B cell (primary cell): ENCODE results near the gene TNXB. TPM values are rescaled to one million over a fixed set of nuclear protein-coding genes. Genes with fewer than 3 reads are reported as not detected.

Experiments used
- ATAC-seq: fragments of 200-7000 bp; cut with Tn5 transposase; one replicate; pipeline ENCODE4 v1.10.0; 2021; ENCODE audit warnings: low read depth, mild to moderate bottlenecking, moderate number of reproducible peaks, moderate library complexity
- CTCF ChIA-PET: fragments of 350-600 bp; sonication (Branson Sonifier 250); formaldehyde crosslinking; loops from one replicate; lab custom pipeline; 2021; ENCODE audit warnings: antibody characterized with exemption, inconsistent platforms; lab: Charles Lee
- POLR2A ChIA-PET: fragments of 350-600 bp; sonication (Branson Sonifier 250); formaldehyde crosslinking; loops from one replicate; lab custom pipeline; 2021; ENCODE audit warnings: antibody characterized with exemption; lab: Charles Lee
- DNase-seq: peaks from one replicate; pipeline ENCODE4 v3.0.0; 2013
- H2AFZ ChIP-seq: 2 replicates; pipeline ENCODE4 v1.6.1; 2012; ENCODE audit warnings: mild to moderate bottlenecking, low read depth, low read length; ENCODE audit not compliant: insufficient read depth, poor library complexity, severe bottlenecking
- H3K27ac ChIP-seq, 2 donors: 1 replicate in 1 of 2; 2 replicates in 1 of 2; pipeline ENCODE4 v1.5.1; 2012 to 2013; ENCODE audit warnings: low read length in 2 of 2, mild to moderate bottlenecking in 2 of 2, moderate library complexity in 1 of 2
- H3K27me3 ChIP-seq, 4 experiments: fragments of 200-600 bp in 1 of 4; sonication (generic) in 1 of 4; replicated peaks in 1 of 4; 1 replicate in 2 of 4; 2 replicates in 2 of 4; pipeline versions ENCODE4 v1.6.1 to v1.7.0; 2013 to 2016; ENCODE audit warnings: low read length in 3 of 4, mild to moderate bottlenecking in 2 of 4, mixed read lengths in 1 of 4, moderate library complexity in 1 of 4; ENCODE audit not compliant: insufficient read depth in 4 of 4, control insufficient read depth in 3 of 4; ENCODE audit errors: control extremely low read depth in 1 of 4
- H3K36me3 ChIP-seq, 2 experiments: replicated peaks in 1 of 2; 1 replicate in 1 of 2; 2 replicates in 1 of 2; pipeline versions ENCODE4 v1.6.1 to v1.7.1; 2013; ENCODE audit warnings: low read length in 1 of 2; ENCODE audit not compliant: insufficient read depth in 2 of 2, control insufficient read depth in 1 of 2; ENCODE audit errors: control extremely low read depth in 1 of 2, extremely low read depth in 1 of 2
- H3K4me1 ChIP-seq, 2 donors: fragments of 200-600 bp in 1 of 2; sonication (generic) in 1 of 2; 1 replicate in 1 of 2; 2 replicates in 1 of 2; pipeline versions ENCODE4 v1.5.1 to v1.6.1; 2013 to 2017; ENCODE audit warnings: low read length in 2 of 2; ENCODE audit not compliant: control insufficient read depth in 2 of 2, insufficient read depth in 2 of 2
- H3K4me2 ChIP-seq: replicated peaks from 2 replicates; pipeline ENCODE3; 2012; ENCODE audit warnings: mild to moderate bottlenecking, low read depth, low read length; ENCODE audit not compliant: poor library complexity, severe bottlenecking
- H3K4me3 ChIP-seq, 5 experiments: fragments of 200-600 bp in 1 of 5; sonication (generic) in 1 of 5; 1 replicate in 3 of 5; 2 replicates in 2 of 5; pipeline versions ENCODE4 v1.5.1 to v1.7.0; 2011 to 2016; ENCODE audit warnings: low read length in 4 of 5, mild to moderate bottlenecking in 4 of 5, low read depth in 2 of 5, control low read depth in 1 of 5, moderate library complexity in 1 of 5; ENCODE audit not compliant: insufficient read depth in 1 of 5; ENCODE audit errors: control extremely low read depth in 1 of 5, extremely low read depth in 1 of 5
- H3K79me2 ChIP-seq: fragments of 200-600 bp; sonication (generic); one replicate; pipeline ENCODE4 v1.6.0; 2016; ENCODE audit warnings: low read length; ENCODE audit not compliant: control insufficient read depth, insufficient read depth
- H3K9ac ChIP-seq: fragments of 200-600 bp; sonication (generic); 2 replicates; pipeline ENCODE4 v1.6.1; 2017; ENCODE audit warnings: mild to moderate bottlenecking, low read length, moderate library complexity
- H3K9me3 ChIP-seq, 3 donors: one replicate each; pipeline versions ENCODE4 v1.6.1 to v1.7.1; 2013; ENCODE audit warnings: low read length in 2 of 3; ENCODE audit not compliant: control insufficient read depth in 2 of 3, insufficient read depth in 1 of 3; ENCODE audit errors: control extremely low read depth in 1 of 3
- H4K20me1 ChIP-seq: 2 replicates; pipeline ENCODE4 v1.6.0; 2012; ENCODE audit warnings: mild to moderate bottlenecking, low read length; ENCODE audit not compliant: insufficient read depth, control insufficient read depth, poor library complexity, severe bottlenecking
- H3K27ac Mint-ChIP-seq: one replicate; pipeline ENCODE4 v1.8.0; 2021; ENCODE audit warnings: mixed read lengths
- H3K27me3 Mint-ChIP-seq: one replicate; pipeline ENCODE4 v1.8.0; 2021; ENCODE audit warnings: mixed read lengths
- H3K4me1 Mint-ChIP-seq: one replicate; pipeline ENCODE4 v1.8.0; 2021; ENCODE audit warnings: mixed read lengths
- H3K4me3 Mint-ChIP-seq: one replicate; pipeline ENCODE4 v1.8.0; 2021; ENCODE audit warnings: mixed read lengths
- H3K9me3 Mint-ChIP-seq: one replicate; pipeline ENCODE4 v1.8.0; 2022; ENCODE audit warnings: mixed read lengths; ENCODE audit not compliant: insufficient read depth
- EZH2 ChIP-seq: IDR thresholded peaks from 2 replicates; pipeline ENCODE4 v1.6.1; 2012; ENCODE audit warnings: borderline replicate concordance, low read depth, mild to moderate bottlenecking, moderate library complexity, low read length; ENCODE audit not compliant: insufficient read depth, poor library complexity, severe bottlenecking
- WGBS: methylation state at CpG from one replicate; pipeline ENCODE4 v1.1.5; 2013; ENCODE audit warnings: missing lambda C conversion rate; ENCODE audit not compliant: insufficient coverage; 5-methylcytosine and 5-hydroxymethylcytosine counted together
- intact Hi-C: fragments of 100-400 bp; cut with micrococcal nuclease; formaldehyde crosslinking; loops from one replicate; pipeline ENCODE4 v1.10.0; 2022
- polyA plus RNA-seq: library from polyadenylated mRNA; depleted of rRNA; stranded (reverse); fragments of >200 nt; gene quantifications from 2 replicates; pipeline ENCODE4 v1.2.3, GENCODE V29; 2012
- total RNA-seq, 2 donors: library from RNA; stranded (reverse); fragments of 120-200 nt in 1 of 2; gene quantifications; 1 replicate in 1 of 2; 2 replicates in 1 of 2; pipeline versions ENCODE4 v1.2.3 to v1.2.4, GENCODE V29; 2013 to 2022
- TF ChIP-seq, protein P1 (sequence below): fragments of 200-600 bp; IDR thresholded peaks from one replicate; pipeline ENCODE4 v1.8.0; 2022; ENCODE audit warnings: antibody characterized with exemption, mild to moderate bottlenecking

Gene TNXB
- total and polyA plus RNA-seq, 2 donors (not counting 1 experiment from before 2014, with no cell fraction given) = 1.4 to 19.0 TPM

DNA sequence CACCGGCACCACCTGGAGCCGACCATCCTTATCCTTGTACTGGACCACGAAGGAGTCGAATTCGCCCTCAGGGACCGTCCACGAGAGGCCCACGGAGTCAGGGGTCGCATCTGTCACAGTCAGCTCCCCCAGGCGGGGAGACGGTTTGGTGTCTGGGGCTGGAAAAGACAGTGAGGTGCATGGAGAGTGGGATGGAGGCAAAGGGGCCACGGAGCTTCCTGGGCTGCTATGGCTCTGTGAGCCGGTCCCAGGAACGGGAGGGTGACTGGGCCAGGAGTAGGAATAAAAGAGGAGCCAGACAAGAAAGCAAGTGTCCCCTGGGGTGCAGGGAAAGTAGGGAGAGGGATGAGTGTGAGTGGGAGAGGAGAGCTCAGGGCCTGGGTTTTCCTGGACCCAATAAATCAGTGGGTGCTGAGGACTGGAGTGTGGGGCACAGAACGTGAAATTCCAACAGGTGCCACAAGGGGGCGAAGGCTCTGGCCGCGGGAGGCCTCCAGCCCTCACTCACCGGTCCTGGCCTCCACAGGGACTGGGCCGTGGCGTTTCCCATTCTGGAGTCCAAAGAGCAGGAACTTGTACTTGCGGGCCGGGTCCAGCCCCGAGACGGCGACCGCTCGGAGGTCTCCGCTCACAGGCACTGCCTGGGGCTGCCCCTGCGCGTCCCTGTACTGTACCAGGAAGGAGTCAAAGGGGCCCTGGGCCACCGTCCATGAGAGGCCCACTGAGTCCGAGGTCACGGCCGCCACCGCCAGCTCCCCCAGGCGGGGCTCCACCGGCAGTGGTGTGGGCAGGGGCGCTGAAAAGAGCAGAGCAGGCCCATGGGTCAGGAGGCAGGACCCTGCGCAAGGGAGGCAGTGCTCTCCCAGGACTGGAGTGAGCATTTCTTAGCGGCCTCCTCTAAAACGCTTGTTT lies 61.0 kb downstream of the TNXB start:
- ATAC-seq (peak; percentile 84), DNase-seq (peak; percentile 80)
- 53% methylated on average over 42 of the region's 42 CpGs for WGBS
- H3K36me3 ChIP-seq = no peaks in the 10 kb centered on the region
- peaks cover 0 to 4% of the 10 kb centered on the region in 2 donors for H3K4me1 ChIP-seq
- H3K9me3 ChIP-seq = no peaks in the 10 kb centered on the region
- peak overlapping the region; percentile 9 for H3K4me2 ChIP-seq
- H3K27ac Mint-ChIP-seq = no peak overlapping the region
- no peak overlapping the region for H3K4me3 Mint-ChIP-seq
- TF ChIP-seq, protein P1, sequence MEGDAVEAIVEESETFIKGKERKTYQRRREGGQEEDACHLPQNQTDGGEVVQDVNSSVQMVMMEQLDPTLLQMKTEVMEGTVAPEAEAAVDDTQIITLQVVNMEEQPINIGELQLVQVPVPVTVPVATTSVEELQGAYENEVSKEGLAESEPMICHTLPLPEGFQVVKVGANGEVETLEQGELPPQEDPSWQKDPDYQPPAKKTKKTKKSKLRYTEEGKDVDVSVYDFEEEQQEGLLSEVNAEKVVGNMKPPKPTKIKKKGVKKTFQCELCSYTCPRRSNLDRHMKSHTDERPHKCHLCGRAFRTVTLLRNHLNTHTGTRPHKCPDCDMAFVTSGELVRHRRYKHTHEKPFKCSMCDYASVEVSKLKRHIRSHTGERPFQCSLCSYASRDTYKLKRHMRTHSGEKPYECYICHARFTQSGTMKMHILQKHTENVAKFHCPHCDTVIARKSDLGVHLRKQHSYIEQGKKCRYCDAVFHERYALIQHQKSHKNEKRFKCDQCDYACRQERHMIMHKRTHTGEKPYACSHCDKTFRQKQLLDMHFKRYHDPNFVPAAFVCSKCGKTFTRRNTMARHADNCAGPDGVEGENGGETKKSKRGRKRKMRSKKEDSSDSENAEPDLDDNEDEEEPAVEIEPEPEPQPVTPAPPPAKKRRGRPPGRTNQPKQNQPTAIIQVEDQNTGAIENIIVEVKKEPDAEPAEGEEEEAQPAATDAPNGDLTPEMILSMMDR = peak; percentile 93
- no peak for TF ChIP-seq EZH2
- H3K9ac ChIP-seq = no peak overlapping the region
- no peaks in the 10 kb centered on the region for H3K9me3 Mint-ChIP-seq
- ChIA-PET POLR2A (no interaction called here), CTCF (interaction anchor here (0.6 to 2.4 kb wide), 6 partner anchors 45 to 750 kb away, joined by 3 to 8 read pairs (median 3); no protein-coding TSS in a partner anchor)
- H3K27ac ChIP-seq = no peak overlapping the region
- H3K27me3 ChIP-seq = no peaks in the 10 kb centered on the region
- H3K79me2 ChIP-seq = no peaks in the 10 kb centered on the region
- intact Hi-C loops = loop anchor here (10.0 kb wide), 2 partner anchors 107 to 747 kb away; partner anchors contain the start of genes PPT2 and PRRT1
- no peak overlapping the region for H3K4me3 ChIP-seq
- H4K20me1 ChIP-seq = no peaks in the 10 kb centered on the region
- H3K4me1 Mint-ChIP-seq = peaks cover 5% of the 10 kb centered on the region
- H3K27me3 Mint-ChIP-seq = peaks cover 16% of the 10 kb centered on the region
- H2AFZ ChIP-seq = peak overlapping the region; percentile 49

DNA sequence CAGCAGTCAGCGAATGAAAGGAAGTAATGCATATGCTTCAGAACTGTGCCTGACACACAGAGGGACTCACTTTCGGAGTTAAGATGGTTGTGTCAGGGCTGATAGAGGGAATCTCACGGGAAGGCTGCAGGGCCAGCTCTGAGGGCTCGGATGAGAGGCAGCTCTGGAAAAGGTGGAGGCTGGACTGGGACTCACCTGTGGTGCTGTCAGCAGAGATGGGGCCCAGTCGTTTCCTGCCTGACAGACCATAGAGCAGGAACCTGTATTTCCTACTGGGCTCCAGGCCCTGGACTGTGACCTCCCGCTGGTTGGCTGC lies 61.6 kb downstream of the TNXB start:
- Histone ChIP-seq H3K4me3 (no peak overlapping the region), H3K27ac (no peak overlapping the region), H3K9me3 (no peaks in the 10 kb centered on the region), H3K27me3 (no peaks in the 10 kb centered on the region), H3K4me2 (no peak overlapping the region), H2AFZ (no peak overlapping the region), H3K9ac (no peak overlapping the region), H3K36me3 (no peaks in the 10 kb centered on the region), H3K79me2 (no peaks in the 10 kb centered on the region), H3K4me1 (peaks cover 0 to 4% of the 10 kb centered on the region in 2 donors), H4K20me1 (no peaks in the 10 kb centered on the region)
- DNase-seq (no peak), ATAC-seq (no peak)
- no peak for TF ChIP-seq EZH2
- TF ChIP-seq, protein P1 = no peak
- Mint-ChIP-seq H3K4me3 (no peak overlapping the region), H3K9me3 (no peaks in the 10 kb centered on the region), H3K4me1 (peaks cover 5% of the 10 kb centered on the region), H3K27me3 (peaks cover 16% of the 10 kb centered on the region), H3K27ac (no peak overlapping the region)
- POLR2A ChIA-PET = no interaction called here
- CTCF ChIA-PET = interaction anchor here (0.6 to 2.4 kb wide), 6 partner anchors 46 to 746 kb away, joined by 3 to 8 read pairs (median 4); no protein-coding TSS in a partner anchor
- 70% methylated on average over 6 of the region's 6 CpGs for WGBS
- intact Hi-C loops = loop anchor here (10.0 kb wide), 2 partner anchors 107 to 747 kb away; partner anchors contain the start of genes PPT2 and PRRT1
